Left hindlimb (tissue), 1 donor: ENCODE measurements around the gene DOCK9.
A peak's percentile ranks its signal among the peaks of the same experiment; 100 is the strongest.
"Not testable (repeated sequence)": the region's sequence is repeated elsewhere in the genome, so short reads cannot be mapped to it uniquely, and the experiment has no call there.

Experiments
- DNase-seq: peaks from one replicate; pipeline ENCODE4 v3.0.0-alpha.2; 2018

The DOCK9 gene

GRCh38 chr13:98909016-98909415, 68.8 kb downstream of the DOCK9 start:
- DNase-seq: no peak

GRCh38 chr13:98906746-98907502, 70.9 kb downstream of the DOCK9 start:
- no peak for DNase-seq

- no peak for DNase-seq
These were observed 72.7 kb downstream of the DOCK9 start for GRCh38 chr13:98905199-98905598.

GRCh38 chr13:98900442-98900841, 77.4 kb downstream of the DOCK9 start:
- DNase-seq: no peak

GRCh38 chr13:98897706-98898105, 80.2 kb downstream of the DOCK9 start:
- DNase-seq: no peak

GRCh38 chr13:98896868-98897144, 81.1 kb downstream of the DOCK9 start:
- DNase-seq: no peak

GRCh38 chr13:98896083-98896867, 81.6 kb downstream of the DOCK9 start:
- DNase-seq: no peak

- DNase-seq: not testable (repeated sequence)
These were observed 83.0 kb downstream of the DOCK9 start for GRCh38 chr13:98894814-98895213.

- no peak for DNase-seq
These were observed 84.5 kb downstream of the DOCK9 start for GRCh38 chr13:98893371-98893770.

GRCh38 chr13:98892821-98893220, 85.0 kb downstream of the DOCK9 start:
- no peak for DNase-seq

- no peak for DNase-seq
These were observed 85.8 kb downstream of the DOCK9 start for GRCh38 chr13:98892077-98892476.

- no peak for DNase-seq
These were observed 86.9 kb downstream of the DOCK9 start for GRCh38 chr13:98890925-98891324.

GRCh38 chr13:98890186-98890585, 87.7 kb downstream of the DOCK9 start:
- DNase-seq: peak; percentile 47

- no peak for DNase-seq
These were observed 88.3 kb downstream of the DOCK9 start for GRCh38 chr13:98889419-98890085.

GRCh38 chr13:98888890-98889279, 89.0 kb downstream of the DOCK9 start:
- no peak for DNase-seq

GRCh38 chr13:98888222-98888889, 89.5 kb downstream of the DOCK9 start:
- DNase-seq: no peak

GRCh38 chr13:98886587-98887230, 91.2 kb downstream of the DOCK9 start:
- no peak for DNase-seq

GRCh38 chr13:98885600-98885999, 92.3 kb downstream of the DOCK9 start:
- DNase-seq: no peak

GRCh38 chr13:98883998-98884397, 93.9 kb downstream of the DOCK9 start:
- no peak for DNase-seq

- DNase-seq: no peak
These were observed 96.5 kb downstream of the DOCK9 start for GRCh38 chr13:98881390-98881789.

GRCh38 chr13:98880677-98881076, 97.2 kb downstream of the DOCK9 start:
- no peak for DNase-seq

- no peak for DNase-seq
These were observed 97.9 kb downstream of the DOCK9 start for GRCh38 chr13:98879957-98880356.

GRCh38 chr13:98879127-98879520, 98.7 kb downstream of the DOCK9 start:
- no peak for DNase-seq
